Effector memory CD8-positive, alpha-beta T cell (primary cell): Measurements from ENCODE around the gene LRRC23.
A peak's percentile ranks its signal among the peaks of the same experiment; 100 is the strongest.
"Not testable (repeated sequence)": the region's sequence is repeated elsewhere in the genome, so short reads cannot be mapped to it uniquely, and the experiment has no call there.

Source experiments
- ATAC-seq: fragments of 150-1000 bp; cut with Tn5 transposase; replicated peaks from 2 replicates; pipeline ENCODE4 v1.10.0; 2021; ENCODE audit warnings: mild to moderate bottlenecking, moderate library complexity
- DNase-seq, 3 experiments: peaks; one replicate each; pipeline ENCODE4 v3.0.0; 2021
- H3K27ac Mint-ChIP-seq, 2 donors: one replicate each; pipeline ENCODE4 v1.8.0; 2022; ENCODE audit warnings: mild to moderate bottlenecking in 2 of 2, mixed read lengths in 2 of 2, moderate library complexity in 2 of 2
- H3K27me3 Mint-ChIP-seq, 2 donors: one replicate each; pipeline ENCODE4 v1.8.0; 2022; ENCODE audit warnings: mixed read lengths in 2 of 2
- H3K36me3 Mint-ChIP-seq: one replicate; pipeline ENCODE4 v1.8.0; 2022; ENCODE audit warnings: mild to moderate bottlenecking, moderate library complexity, mixed read lengths; ENCODE audit not compliant: insufficient read depth
- H3K4me1 Mint-ChIP-seq, 2 donors: one replicate each; pipeline ENCODE4 v1.8.0; 2022; ENCODE audit warnings: low read depth in 2 of 2, mixed read lengths in 2 of 2
- H3K4me3 Mint-ChIP-seq, 2 donors: one replicate each; pipeline ENCODE4 v1.8.0; 2022; ENCODE audit warnings: mild to moderate bottlenecking in 2 of 2, mixed read lengths in 2 of 2, moderate library complexity in 2 of 2
- H3K9me3 Mint-ChIP-seq, 2 donors: one replicate each; pipeline ENCODE4 v1.8.0; 2022; ENCODE audit warnings: mixed read lengths in 2 of 2

LRRC23 gene

GRCh38 chr12:6902448-6902847, 2.2 kb upstream of the LRRC23 start:
- H3K27ac Mint-ChIP-seq, result peak overlapping the region in 1 of 2 donors; percentile 39

DNA sequence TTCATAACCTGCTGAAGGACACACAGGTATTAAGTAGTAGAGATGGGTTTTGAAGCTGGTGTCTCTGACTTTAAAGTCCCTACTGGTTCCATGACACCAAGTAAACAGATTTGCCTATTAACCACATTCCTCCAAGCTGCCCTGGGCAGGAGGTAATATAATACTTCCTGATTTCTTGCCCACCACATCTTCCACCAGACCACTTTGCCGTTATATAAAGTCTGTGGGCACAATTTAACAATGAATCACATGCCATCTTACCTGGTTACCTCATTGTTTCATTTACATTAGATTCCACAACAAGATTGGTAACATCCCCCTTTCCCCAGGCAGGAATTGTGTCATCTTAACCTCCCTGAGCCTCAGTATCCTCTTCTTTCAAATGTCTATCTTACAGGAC, 900 bp upstream of the LRRC23 start:
- ATAC-seq (no peak), DNase-seq (no peak)
- Mint-ChIP-seq H3K27ac (no peak overlapping the region), H3K9me3 (no peaks in the 10 kb centered on the region), H3K27me3 (no peaks in the 10 kb centered on the region), H3K4me1 (peaks cover 0 to 4% of the 10 kb centered on the region in 2 donors), H3K4me3 (no peak overlapping the region), H3K36me3 (no peaks in the 10 kb centered on the region)

More at GRCh38 chr12:6902448-6902847, 2.2 kb upstream of the LRRC23 start:
- Mint-ChIP-seq H3K36me3 (no peaks in the 10 kb centered on the region), H3K27me3 (no peaks in the 10 kb centered on the region), H3K4me3 (no peak overlapping the region), H3K9me3 (no peaks in the 10 kb centered on the region), H3K4me1 (peaks cover 0 to 4% of the 10 kb centered on the region in 2 donors)
- DNase-seq (no peak), ATAC-seq (no peak)

GRCh38 chr12:6905414-6906040, 905 bp downstream of the LRRC23 start:
- Mint-ChIP-seq H3K4me1 (peaks cover 0 to 4% of the 10 kb centered on the region in 2 donors), H3K27me3 (no peaks in the 10 kb centered on the region), H3K4me3 (no peak overlapping the region), H3K27ac (no peak overlapping the region), H3K9me3 (no peaks in the 10 kb centered on the region), H3K36me3 (peaks cover 3% of the 10 kb centered on the region)
- ATAC-seq, result no peak
- no peak for DNase-seq

DNA sequence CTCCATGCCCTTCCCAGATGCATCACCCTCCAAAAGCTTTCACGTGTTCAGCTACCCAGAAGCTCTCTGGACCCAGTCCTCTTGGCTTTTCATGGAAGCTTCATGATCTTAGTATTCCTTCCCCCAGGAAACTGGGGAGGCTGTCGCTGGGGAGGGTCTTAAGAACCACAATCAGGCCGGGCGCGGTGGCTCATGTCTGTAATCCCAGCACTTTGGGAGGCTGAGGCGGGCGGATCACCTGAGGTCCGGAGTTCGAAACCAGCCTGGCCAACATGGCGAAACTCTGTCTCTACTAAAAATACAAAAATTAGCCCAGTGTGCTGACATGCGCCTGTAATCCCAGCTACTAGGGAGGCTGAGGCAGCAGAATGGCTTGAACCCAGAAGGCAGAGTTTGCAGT, 3.5 kb downstream of the LRRC23 start:
- H3K9me3 Mint-ChIP-seq, DNase-seq, H3K27ac Mint-ChIP-seq, H3K36me3 Mint-ChIP-seq, ATAC-seq, H3K27me3 Mint-ChIP-seq, H3K4me3 Mint-ChIP-seq: not testable (repeated sequence)
- peaks cover 7 to 11% of the 10 kb centered on the region in 2 donors for H3K4me1 Mint-ChIP-seq

DNA sequence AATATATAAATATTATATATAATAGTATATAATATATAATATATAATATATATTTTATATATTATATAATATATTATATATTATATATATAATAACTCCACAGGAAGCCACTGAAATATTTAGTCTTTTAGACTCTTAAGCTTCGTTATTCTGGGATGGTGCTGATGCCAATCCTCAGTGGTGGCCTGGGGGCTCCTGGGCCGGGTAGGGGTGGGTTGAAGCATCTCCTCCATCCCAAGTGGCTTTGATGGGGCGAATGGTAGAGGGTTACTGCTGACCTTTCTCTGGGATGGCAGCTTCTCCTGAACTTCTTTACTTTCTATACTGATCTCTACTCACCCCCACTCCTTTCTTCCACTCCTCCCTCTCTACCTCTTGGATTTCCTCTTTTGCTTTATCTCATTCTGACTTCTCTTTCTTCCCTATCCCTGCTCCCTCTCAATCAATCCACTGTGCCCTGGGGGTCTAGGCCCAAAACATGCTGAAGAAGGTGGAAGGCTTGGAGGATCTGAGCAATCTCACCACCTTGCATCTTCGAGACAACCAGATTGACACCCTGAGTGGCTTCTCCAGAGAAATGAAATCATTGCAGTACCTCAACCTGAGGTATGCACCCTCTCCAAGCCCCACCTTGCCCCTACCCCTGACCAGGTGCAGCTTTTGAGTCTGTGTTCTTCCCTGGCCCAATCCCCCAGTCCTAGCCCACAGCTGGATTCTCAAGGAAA, 5.0 kb downstream of the LRRC23 start:
- H3K4me3 Mint-ChIP-seq, result no peak overlapping the region
- no peak for DNase-seq
- no peak for ATAC-seq
- peaks cover 11 to 16% of the 10 kb centered on the region in 2 donors for H3K4me1 Mint-ChIP-seq
- H3K36me3 Mint-ChIP-seq, result peaks cover 21% of the 10 kb centered on the region
- no peaks in the 10 kb centered on the region for H3K9me3 Mint-ChIP-seq
- H3K27me3 Mint-ChIP-seq, result no peaks in the 10 kb centered on the region
- H3K27ac Mint-ChIP-seq, result no peak overlapping the region

DNA sequence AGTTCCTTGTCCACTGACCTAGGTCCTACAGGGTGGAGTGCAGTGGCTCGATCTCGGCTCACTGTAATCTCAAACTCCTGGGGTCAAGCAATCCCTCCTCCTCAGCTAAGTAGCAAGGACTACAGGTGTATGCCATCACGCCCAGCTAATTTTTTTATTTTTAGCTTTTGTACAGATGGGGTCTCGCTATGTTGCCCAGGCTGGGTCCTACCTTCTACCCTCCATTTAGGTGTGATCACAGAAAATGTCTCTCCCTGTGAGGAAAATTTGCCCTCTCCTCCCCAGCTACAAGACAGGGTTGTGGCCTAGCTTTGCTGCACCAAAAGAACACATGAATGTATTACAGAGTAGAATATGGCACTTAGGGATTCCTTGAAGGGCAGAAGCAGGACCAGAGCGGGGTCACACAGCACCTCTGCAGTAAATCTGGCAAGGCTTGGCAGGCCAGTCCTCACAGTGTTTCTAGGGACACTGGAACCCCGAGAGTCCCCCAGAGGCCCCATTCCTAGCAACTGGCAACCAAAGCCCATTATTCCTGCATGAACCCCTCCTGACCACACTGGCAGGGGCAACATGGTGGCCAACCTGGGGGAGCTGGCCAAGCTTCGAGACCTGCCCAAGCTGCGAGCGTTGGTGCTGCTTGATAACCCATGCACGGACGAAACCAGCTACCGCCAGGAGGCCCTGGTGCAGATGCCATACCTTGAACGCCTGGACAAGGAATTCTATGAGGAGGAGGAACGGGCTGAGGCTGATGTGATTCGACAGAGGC, 7.7 kb downstream of the LRRC23 start:
- Mint-ChIP-seq H3K9me3 (no peaks in the 10 kb centered on the region), H3K27me3 (no peaks in the 10 kb centered on the region), H3K4me3 (peak overlapping the region; percentile 92 to 99), H3K27ac (peak overlapping the region; percentile 76 to 97), H3K36me3 (peaks cover 27% of the 10 kb centered on the region), H3K4me1 (peaks cover 33 to 34% of the 10 kb centered on the region in 2 donors)
- ATAC-seq, result no peak
- no peak for DNase-seq

GRCh38 chr12:6914246-6914946, 9.8 kb downstream of the LRRC23 start, which contains the start of gene ENO2:
TSS of gene ENO2 (plus strand) at chr12:6914580. CDS start at chr12:6915833, 1,253 bp downstream.
- Mint-ChIP-seq H3K27me3 (no peaks in the 10 kb centered on the region), H3K27ac (peak within 1 kb of the TSS; percentile 76 to 97), H3K36me3 (peaks cover 36% of the 10 kb centered on the region), H3K9me3 (no peaks in the 10 kb centered on the region), H3K4me3 (peak within 1 kb of the TSS; percentile 92 to 99), H3K4me1 (peaks cover 33 to 34% of the 10 kb centered on the region in 2 donors)
- ATAC-seq, result peak; percentile 90
- peak; percentile 74 to 80 (median 80) for DNase-seq

DNA sequence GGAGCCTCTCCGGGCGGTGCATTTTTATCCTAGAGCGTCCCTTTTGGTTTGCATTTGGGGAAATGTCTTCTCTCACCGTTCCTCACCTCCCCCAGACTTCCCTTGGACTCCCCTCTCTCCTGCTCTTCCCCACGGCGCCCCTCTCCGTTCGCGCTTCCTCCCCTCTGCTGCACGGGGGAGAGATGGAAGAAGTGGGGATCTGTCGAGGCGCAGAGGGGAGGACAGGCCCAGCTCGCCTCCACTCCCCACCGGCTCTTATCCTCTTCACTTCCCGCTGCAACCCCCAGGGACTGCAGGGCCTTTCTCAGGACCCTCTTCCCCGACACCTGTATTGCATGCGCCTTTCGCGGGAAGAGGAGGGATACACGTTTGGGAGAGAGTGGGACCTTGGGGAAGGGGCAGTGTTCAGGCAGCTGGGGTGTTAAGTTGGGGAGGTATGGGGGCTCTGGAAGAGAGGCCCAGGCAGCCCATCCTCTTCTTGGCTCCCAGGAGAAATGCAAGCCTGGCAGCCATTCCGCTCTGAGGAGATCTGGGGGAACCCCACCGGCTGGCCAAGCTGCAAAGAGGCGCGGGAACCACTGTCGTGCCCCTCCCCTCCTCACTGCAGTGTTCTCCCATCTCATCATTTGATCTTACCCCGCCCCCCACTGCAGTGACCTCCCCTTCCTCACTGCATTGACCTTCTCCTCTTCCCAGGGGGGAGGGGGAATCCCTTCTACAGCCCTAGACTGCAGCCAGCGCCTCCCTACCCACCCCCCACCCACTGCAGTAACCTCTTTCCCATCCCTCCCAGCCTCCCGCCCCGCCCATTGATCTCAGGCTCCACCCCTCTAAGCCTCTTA, 10.5 kb downstream of the LRRC23 start:
- H3K4me1 Mint-ChIP-seq, result peaks cover 34 to 36% of the 10 kb centered on the region in 2 donors
- peak overlapping the region; percentile 76 to 97 for H3K27ac Mint-ChIP-seq
- H3K36me3 Mint-ChIP-seq, result peaks cover 40% of the 10 kb centered on the region
- no peak for ATAC-seq
- peak overlapping the region; percentile 92 to 99 for H3K4me3 Mint-ChIP-seq
- H3K27me3 Mint-ChIP-seq, result no peaks in the 10 kb centered on the region
- DNase-seq, result no peak
- no peaks in the 10 kb centered on the region for H3K9me3 Mint-ChIP-seq

GRCh38 chr12:6915789-6916285, 11.2 kb downstream of the LRRC23 start:
- no peaks in the 10 kb centered on the region for H3K27me3 Mint-ChIP-seq
- DNase-seq, result no peak
- H3K4me3 Mint-ChIP-seq, result peak overlapping the region; percentile 92 to 99
- H3K27ac Mint-ChIP-seq, result peak overlapping the region; percentile 76 to 97
- H3K9me3 Mint-ChIP-seq, result no peaks in the 10 kb centered on the region
- no peak for ATAC-seq
- H3K4me1 Mint-ChIP-seq, result peaks cover 34 to 36% of the 10 kb centered on the region in 2 donors
- peaks cover 41% of the 10 kb centered on the region for H3K36me3 Mint-ChIP-seq

GRCh38 chr12:6916426-6917200, 12.0 kb downstream of the LRRC23 start:
- DNase-seq (no peak), ATAC-seq (no peak)
- H3K4me1 Mint-ChIP-seq, result peaks cover 34 to 36% of the 10 kb centered on the region in 2 donors
- peak overlapping the region; percentile 92 to 99 for H3K4me3 Mint-ChIP-seq
- no peaks in the 10 kb centered on the region for H3K27me3 Mint-ChIP-seq
- no peaks in the 10 kb centered on the region for H3K9me3 Mint-ChIP-seq
- peak overlapping the region; percentile 76 to 97 for H3K27ac Mint-ChIP-seq
- H3K36me3 Mint-ChIP-seq, result peaks cover 41% of the 10 kb centered on the region

DNA sequence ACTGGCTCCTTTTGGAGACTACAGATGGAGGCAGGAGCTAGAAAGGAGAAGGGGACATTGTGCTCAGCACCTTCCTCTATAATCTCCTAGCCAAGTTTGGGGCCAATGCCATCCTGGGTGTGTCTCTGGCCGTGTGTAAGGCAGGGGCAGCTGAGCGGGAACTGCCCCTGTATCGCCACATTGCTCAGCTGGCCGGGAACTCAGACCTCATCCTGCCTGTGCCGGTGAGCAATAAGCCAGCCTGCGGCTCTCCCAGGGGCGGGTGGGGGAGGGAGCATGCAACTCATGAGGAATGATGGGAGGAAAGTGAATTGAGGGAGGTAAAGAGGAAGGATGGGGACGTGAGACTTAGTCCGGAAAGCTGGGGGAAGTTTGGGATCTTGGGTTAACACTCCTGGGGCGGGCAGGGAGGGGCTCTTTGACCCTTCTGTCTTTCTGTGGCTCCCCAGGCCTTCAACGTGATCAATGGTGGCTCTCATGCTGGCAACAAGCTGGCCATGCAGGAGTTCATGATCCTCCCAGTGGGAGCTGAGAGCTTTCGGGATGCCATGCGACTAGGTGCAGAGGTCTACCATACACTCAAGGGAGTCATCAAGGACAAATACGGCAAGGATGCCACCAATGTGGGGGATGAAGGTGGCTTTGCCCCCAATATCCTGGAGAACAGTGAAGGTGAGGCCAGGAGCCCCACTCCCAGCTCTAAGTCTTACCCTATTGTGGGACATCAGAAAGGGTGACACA, 13.0 kb downstream of the LRRC23 start:
- H3K27ac Mint-ChIP-seq, result no peak overlapping the region
- peaks cover 40% of the 10 kb centered on the region for H3K36me3 Mint-ChIP-seq
- H3K4me1 Mint-ChIP-seq, result peaks cover 32 to 34% of the 10 kb centered on the region in 2 donors

More for the DNA sequence above, 13.0 kb downstream of the LRRC23 start:
- Mint-ChIP-seq H3K27me3 (no peaks in the 10 kb centered on the region), H3K9me3 (no peaks in the 10 kb centered on the region), H3K4me3 (no peak overlapping the region)
- no peak for ATAC-seq
- no peak for DNase-seq
